GM20431 (cell line): ENCODE data around the gene ACAN.

ENCODE experiments used
- in situ Hi-C: fragments of 300-500 bp; cut with MseI, MboI; formaldehyde crosslinking; loops from one replicate; pipeline ENCODE4 v1.15.0; 2020; ENCODE audit warnings: low sequenced_read_pairs; ENCODE audit not compliant: unreplicated experiment

Gene ACAN

DNA sequence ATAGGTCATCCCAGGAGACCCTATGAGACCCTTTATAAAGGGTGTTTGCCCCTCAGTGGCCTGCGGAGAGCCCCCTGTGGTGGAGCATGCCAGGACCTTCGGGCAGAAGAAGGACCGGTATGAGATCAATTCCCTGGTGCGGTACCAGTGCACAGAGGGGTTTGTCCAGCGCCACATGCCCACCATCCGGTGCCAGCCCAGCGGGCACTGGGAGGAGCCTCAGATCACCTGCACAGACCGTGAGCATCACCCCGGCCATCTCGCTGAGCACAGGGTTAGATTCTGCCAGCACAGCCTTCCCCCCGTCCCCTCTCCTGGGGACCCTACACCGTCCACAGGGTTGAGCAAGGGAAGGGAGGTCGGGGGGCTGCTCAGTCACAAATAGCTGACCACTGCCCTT lies 70.5 kb downstream of the ACAN start:
- in situ Hi-C loops = no loop called here

DNA sequence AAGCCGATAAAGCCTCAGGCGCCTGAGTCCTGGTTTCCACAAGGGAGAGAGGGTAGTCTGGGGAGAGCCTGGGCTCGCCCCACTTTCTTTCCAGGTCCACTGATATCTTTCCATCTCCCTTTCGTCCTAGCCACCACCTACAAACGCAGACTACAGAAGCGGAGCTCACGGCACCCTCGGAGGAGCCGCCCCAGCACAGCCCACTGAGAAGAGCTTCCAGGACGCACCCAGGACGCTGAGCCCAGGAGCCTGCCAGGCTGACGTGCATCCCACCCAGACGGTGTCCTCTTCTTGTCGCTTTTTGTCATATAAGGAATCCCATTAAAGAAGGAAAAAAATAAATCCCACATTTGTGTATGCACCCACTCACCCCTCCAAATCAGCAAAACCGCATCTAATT lies 71.0 kb downstream of the ACAN start:
- in situ Hi-C loops = no loop called here

DNA sequence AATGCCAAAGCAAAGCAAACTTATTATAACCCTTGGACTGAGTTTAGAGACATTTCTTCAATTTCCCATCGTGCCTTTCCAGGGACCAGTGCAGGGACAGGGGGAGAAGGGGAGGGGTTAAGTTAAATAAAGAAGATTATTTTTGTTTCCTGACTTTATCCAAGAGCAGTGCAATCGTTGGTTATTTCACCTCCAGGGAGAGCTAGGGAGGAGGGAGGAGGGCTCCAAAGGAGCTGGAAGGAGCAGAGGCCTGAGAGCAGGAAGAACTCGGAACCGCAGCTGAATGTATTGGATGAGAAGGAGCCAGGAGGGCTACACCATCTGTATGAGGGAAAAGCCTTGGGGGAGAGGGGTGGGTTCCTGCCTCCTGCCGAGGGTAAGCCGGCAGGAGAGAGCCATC lies 71.4 kb downstream of the ACAN start:
- in situ Hi-C loops = loop anchor here (25.0 kb wide), 1 partner anchor 313 kb away; no protein-coding TSS in a partner anchor

DNA sequence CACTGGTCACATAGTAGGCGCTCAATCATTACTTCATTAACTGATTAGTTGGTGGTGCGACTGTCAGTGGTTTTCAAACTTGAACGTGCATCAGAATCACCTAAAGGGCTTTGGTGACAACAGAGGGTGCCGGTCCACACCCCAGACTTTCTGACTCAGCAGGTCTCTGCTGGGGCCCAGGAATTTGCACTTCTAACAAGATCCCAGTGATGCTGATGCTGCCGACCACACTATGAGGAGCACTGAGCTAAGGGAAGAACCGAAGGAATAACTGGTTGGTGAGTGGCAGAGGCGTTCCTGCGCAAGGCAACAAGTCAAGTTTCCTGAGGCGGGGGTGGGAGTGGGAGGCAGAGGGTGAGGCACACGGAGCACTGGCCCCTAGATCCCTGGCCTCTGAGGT lies 73.3 kb downstream of the ACAN start:
- in situ Hi-C loops = loop anchor here (25.0 kb wide), 1 partner anchor 311 kb away; no protein-coding TSS in a partner anchor

DNA sequence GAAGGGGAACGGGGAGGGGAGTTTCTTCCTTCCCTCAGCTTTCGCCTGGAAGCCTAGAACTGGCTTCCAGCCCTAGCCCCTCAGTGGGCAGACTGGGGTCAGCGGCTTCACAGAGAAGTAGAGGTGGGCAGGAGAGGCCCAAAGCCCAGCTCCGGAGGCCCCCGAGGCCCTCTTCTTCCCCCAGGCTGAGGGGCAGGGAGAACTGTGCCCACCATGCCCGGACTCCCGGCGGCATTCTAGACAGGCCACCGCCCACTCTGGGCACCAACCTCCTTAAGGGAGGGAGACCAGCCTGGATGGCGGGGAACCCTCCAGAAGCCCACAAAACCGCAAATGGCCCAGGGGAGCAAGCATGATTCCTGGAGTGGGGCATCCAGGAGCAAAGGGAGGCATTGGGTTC lies 74.2 kb downstream of the ACAN start:
- in situ Hi-C loops = loop anchor here (25.0 kb wide), 1 partner anchor 310 kb away; no protein-coding TSS in a partner anchor

DNA sequence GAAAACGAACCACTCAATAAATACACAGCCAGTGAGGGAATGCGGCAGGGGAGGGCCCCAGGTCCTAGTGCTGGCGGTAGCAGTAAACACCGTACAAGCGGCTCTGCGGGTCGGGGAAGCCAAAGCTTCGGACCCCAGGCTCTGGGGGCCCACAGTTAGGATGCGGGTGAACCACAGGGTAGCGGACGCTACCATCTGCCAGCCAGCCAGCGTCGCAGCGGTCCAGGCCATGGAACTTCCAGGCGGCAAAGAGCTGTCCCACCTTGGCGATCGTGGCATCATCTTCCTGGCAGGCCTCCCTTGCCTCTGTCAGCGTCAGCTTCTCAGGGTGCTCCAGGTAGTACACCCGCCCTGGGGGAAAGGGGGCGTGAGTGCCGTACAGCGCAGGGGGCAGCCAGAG lies 74.7 kb downstream of the ACAN start:
- in situ Hi-C loops = loop anchor here (25.0 kb wide), 1 partner anchor 309 kb away; no protein-coding TSS in a partner anchor

DNA sequence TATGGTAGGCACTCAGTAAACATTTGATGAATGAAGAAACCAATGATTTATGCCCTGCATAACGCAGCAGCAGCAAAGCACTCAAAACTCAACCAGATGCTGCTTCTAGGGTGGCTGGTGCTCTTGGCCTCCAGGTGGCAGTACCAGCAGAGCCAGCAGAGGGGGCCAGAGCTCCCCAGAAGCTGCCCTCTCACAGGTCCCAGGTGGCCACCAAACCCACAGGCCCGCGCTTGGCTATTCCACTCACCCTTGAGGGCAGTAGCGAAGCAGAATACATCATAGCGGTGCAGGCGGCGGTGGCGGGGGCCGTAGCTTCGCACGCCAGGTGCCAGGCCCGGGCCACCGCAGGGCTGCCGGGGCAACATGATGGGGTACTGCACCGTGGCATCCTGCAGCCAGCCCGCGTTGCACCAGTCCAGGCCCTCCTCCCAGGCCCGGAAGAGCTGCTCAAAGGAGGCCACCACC lies 75.5 kb downstream of the ACAN start:
- in situ Hi-C loops = loop anchor here (25.0 kb wide), 1 partner anchor 309 kb away; no protein-coding TSS in a partner anchor

DNA sequence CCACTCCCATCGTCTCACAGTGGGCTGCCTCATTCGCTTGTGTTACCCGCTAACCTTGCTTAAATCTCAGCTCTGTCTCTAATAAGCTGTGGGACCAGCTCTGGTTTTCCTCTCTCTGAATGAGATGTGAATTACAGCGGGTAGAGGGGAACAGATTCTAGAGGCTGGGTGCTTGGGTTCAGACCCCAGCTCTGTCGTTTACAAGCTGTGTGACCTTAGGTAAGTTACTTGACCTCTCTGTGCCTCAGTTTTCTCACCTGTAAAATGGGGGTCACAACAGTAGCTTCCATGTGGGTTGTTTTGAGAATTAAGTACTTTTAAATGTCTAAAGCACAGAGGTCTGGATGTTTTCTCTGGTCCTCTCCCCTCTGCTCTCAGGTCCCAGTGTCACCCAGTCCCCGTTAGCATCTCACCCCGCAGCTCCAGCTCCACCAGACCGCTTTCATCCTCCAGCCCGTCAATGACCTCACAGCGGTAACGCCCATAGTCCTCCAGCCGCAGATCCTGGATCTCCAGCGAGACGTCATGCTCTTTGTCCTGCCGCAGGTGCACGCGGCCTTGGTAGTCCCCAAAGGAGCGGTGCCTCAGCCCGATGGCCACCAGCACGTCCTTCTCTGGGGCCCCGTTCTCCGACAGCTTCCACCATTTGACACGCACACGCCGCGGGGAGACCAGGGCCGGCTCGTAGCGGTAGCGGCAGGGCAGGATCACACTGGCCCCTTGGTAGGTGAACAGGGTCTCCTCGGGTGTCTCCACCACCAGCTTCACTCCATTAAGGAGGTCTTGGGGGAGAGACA lies 77.9 kb downstream of the ACAN start:
- in situ Hi-C loops = loop anchor here (25.0 kb wide), 1 partner anchor 306 kb away; no protein-coding TSS in a partner anchor

DNA sequence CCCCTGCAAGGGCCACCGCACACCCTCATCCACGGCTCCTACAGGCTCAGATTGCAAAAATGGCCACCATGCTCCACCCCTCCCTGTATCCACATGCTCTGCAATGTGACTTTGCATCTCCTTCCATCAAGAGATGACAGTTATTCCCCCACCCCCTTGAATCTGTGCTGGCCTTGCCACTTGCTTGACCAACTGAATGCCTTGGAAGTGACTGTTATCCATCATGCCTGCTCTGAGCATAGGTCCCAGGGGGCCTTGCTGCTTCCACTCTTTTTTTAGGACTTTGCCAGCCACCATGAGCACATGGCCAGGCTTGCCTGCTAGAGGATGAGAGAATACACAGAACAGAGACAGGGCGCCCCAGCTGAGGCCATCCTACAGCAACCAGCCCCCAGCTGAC lies 78.5 kb downstream of the ACAN start:
- in situ Hi-C loops = loop anchor here (25.0 kb wide), 1 partner anchor 306 kb away; no protein-coding TSS in a partner anchor

DNA sequence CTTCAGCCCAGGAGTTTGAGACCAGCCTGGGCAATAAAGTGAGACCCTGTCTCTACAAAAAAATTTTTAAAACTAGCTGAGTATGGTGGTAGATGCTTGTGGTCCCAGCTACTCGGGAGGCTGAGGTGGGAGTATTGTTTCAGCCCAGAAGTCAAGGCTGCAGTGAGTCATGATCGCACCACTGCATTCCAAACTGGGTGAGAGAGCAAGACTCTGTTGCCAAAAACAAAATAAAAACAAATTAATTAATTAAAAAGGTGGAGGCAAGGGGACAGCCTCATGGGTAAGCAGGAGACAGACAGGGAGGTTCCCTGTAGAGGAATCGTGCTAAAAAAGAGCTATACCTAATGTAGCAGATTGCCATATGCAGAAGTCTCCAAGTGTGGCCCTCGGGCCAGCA lies 79.5 kb downstream of the ACAN start:
- in situ Hi-C loops = loop anchor here (25.0 kb wide), 1 partner anchor 305 kb away; no protein-coding TSS in a partner anchor

DNA sequence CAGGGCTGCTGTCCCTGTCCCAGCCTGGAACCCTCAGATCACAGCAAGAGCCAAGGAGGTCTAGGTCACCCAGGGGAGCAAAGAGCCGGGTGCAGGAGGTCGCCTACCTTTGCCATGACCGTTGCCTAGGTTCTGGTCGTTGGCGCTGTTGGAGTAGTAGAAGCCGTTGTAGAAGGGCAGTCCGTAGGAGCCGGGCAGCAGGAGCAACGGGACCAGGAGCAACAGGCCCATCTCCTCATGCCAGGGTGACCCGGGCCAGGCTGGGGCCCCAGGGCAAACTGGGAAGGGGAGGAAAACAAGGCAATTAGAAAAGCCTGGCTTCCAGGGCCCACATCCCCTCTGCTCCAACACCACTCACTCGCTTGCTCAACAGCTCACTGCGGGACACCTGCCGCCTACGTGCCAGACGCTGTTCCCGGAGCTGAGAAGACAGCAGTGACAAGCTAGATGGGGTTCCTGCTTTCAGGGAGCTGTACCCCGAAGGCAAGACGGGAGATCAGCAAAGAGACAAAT lies 83.9 kb downstream of the ACAN start:
- in situ Hi-C loops = loop anchor here (25.0 kb wide), 1 partner anchor 300 kb away; no protein-coding TSS in a partner anchor

DNA sequence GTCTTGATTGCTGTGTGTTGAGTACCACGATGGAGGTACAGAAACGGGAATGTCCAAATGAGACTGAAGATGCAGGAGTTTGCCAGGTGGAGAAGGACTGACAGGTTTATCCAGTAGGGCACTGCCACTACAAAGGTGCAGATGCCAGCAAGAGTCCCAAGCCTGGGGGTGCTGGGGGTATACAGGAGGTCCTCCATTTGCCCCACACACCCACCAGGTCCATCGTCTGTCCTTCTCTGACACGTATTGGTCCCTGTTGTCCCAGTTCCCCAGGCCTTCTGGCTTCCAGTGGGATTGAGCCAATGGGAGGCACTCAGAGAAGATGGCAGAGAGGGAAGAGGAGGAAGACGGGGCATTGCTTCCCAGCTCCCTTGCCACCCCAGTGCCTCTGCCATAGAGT lies 85.5 kb downstream of the ACAN start:
- in situ Hi-C loops = loop anchor here (25.0 kb wide), 1 partner anchor 299 kb away; no protein-coding TSS in a partner anchor

DNA sequence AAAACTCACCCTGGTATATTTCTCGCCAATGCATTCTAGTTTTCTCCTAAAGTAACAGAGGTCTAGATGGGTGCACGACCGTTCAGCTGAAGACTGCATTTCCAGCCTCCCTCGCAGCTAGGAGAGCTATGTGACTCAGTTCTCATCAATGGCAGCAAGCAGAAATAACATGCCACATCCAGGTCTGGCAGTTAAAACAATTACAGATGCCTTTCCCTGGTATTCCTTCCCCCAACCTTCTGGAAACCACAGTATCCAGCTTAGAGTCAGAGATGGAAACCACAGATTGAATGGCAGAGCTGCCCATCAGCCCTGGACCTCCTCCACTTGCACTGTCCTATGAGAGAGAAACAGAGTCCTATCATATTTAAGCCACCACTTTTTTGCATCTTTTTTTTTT lies 87.3 kb downstream of the ACAN start:
- in situ Hi-C loops = loop anchor here (25.0 kb wide), 1 partner anchor 297 kb away; no protein-coding TSS in a partner anchor

DNA sequence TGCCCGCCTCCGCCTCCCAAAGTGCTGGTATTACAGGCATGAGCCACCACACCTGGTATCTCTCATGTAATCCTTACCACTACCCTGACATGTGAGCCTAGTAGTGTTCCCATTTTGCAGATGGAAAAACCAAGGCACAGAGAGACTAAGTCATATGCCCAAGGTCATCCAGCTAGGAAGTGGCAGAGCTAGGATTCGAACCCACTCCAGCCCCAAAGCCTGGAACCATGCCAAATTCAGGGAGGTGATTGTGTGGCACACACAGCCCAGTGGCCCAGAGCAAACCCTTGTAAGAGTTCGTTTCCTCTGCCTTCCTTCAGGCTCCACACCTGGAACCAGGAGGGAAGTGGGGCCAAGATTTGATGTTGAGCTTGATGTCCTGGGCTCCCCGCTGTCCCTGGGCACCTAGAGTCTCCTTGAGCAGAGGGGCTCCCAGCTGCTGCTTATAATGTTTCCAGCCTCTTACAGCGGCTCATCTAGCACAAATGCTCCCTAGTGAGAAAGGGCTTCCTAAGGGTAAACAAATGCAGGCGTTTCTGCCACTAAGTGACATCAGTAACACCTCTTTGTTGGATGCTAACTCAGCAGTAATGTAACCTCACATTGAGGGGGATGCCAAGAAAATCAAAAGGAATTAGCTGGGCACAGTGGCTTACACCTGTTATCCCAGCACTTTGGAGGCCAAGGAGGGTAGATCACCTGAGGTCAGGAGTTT lies 88.5 kb downstream of the ACAN start:
- in situ Hi-C loops = loop anchor here (25.0 kb wide), 1 partner anchor 296 kb away; no protein-coding TSS in a partner anchor

DNA sequence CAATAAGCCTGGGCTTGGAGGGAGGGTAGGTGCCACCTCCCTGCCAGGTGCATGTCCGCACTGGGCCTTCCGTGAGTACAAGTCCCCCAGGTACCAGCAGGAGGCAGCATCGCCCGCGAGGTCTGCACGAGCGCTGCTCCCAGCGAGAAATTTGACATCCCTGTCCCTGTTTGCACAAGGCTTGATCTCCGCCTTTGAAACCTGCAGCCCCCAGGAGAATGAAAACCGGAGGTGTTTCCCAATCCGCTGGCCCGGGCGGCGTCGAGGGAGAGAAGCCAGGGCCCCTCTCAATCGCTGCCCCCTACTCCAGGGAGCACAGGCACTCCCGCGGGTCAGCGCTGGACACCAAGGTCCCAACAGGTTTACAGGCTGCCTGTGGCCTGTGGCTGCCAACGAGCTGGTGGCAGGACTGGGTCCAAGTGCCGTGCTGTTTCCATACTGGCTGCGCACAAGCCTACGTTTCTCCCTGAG lies 91.1 kb downstream of the ACAN start:
- in situ Hi-C loops = loop anchor here (25.0 kb wide), 1 partner anchor 293 kb away; no protein-coding TSS in a partner anchor

DNA sequence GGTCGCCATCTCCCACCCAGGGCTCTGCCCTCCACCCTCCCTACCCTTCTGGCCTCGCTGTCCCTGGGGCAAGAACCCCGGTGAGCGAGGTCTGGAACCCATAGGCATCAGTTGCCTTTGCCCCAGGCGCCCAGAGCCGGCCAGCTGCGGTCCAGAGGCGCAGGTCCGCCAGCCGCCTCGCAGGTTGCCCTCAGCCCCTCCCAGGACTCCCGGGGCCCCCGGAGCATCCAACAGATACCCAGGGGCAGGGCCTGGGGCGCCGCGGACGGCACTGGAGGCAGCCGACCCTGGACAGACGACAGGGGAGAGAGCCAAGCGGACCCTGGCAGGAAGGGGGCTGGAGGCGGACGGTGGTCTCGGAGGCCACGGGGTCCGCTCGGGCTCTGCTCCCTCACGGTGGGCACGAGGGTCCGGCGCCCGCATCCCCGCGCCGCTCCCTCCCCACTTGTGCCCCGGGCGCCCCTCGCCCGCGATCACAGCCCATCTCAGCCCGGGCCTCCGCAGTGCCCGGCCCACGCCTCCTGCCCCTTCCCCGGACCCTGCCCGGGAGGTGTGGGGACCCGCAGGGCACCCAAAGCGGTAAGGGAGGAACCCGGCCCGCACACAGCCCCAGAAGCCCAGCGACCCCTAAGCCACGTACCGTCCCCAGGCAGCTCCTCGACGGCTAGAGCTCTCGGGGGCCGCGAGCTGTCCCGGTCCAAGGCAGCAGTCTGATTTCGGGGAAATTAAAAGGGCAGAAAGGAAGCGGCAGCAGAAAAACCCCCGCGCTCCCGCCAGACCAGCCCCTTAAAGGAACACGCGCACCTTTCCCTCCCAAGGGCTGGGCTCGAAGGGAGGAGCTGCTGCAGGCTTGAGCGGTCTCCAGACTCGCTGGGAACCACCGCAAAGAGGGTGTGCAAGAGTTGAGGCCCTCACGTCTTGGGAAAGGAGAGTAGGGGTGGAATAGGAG lies 91.9 kb downstream of the ACAN start, which contains the start of gene HAPLN3:
HAPLN3 (minus strand) TSS at position 726 of the 949 bp plus-strand sequence. CDS start 8,246 bp downstream, outside the sequence.
- in situ Hi-C loops = loop anchor here (25.0 kb wide), 1 partner anchor 292 kb away; no protein-coding TSS in a partner anchor

DNA sequence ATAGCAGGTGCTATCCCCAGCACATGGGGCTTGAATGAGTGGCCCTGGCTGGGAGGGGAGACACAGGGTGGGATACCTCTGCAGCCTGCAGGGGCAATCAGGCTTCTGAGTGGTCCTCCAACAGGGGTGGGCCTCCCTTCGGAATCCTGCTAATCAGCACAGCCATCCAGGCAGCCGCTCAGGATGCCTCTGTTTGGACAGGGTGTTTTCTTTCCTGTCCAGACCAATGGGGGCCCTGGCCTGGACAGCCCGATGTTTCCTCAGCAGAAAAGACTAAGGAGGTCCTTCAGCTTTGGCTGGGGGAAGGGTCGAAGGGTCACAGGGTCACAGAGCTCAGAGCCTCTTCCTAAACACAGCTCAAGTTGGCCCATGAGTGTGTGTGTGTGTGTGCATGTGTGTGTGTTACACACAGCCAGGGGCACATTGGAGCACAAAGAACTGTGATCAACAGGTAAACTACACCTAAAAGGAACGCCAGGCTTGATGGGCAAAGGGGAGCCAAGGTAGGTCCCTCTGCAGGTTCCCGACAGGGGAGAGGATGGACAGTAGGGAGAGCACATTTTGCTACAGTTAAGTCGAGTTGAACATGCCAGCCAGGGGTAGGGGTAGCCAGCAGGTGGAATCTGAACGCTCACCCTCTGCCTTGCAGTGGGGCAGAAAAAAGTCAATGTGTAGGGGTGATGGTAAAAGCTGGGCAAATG lies 93.2 kb downstream of the ACAN start:
- in situ Hi-C loops = loop anchor here (25.0 kb wide), 1 partner anchor 291 kb away; no protein-coding TSS in a partner anchor

DNA sequence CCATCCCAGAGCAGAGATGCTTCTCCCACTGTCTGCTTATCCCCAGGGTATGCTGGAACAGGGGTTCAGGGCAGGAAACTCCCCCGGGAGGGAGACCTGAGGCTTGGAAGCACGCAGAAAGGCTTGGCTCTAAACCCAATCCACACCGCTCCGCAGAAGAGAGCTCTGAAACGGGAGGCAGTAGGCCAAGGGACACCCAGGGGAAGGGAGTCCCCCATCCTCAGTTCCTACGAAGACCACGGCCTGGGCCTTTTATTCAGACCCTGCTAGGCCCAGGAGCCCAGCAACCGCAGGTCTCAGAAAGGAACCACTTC lies 93.9 kb downstream of the ACAN start:
- in situ Hi-C loops = loop anchor here (25.0 kb wide), 1 partner anchor 290 kb away; no protein-coding TSS in a partner anchor
